ENCODE data around the gene INTS6. TPM values are rescaled to one million over a fixed set of nuclear protein-coding genes. Genes with fewer than 3 reads are reported as not detected.
A peak's percentile ranks its signal among the peaks of the same experiment; 100 is the strongest.

The INTS6 gene
- total and polyA plus RNA-seq, 3 experiments from 2014 or later: 28.4 to 58.2 (median 56.6) TPM

DNA sequence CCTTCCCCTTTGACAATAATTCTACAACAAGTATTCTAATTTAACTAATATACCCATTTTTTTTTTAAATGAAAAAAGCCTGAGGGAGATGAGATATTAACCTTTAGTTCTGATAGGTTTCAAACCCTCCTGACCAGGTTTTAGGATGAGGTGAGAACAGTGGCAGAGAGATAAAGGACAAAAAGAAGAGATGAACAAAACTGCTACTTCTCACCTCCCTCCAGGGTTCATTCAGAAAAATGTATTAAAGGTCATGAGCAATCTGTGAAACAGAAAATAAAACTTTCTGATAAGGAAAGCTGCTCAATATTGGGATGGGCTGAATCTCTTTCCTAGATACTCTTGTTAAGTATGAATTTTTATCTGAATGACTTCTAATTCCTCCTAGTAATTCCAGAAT is 89.2 kb downstream of the INTS6 start:
- Histone ChIP-seq H3K4me1 (ENCODE audit: insufficient read depth, low read length) (no peaks in the 10 kb centered on the region), H3K4me3 (ENCODE audit: low read length) (no peak overlapping the region), H3K27ac (ENCODE audit: low read depth, low read length) (no peak overlapping the region), H3K27me3 (ENCODE audit: insufficient read depth, low read length, poor library complexity, severe bottlenecking) (no peaks in the 10 kb centered on the region), H3K36me3 (ENCODE audit: insufficient read depth, low read length) (peaks cover 10% of the 10 kb centered on the region), H3K9me3 (ENCODE audit: low read length) (no peaks in the 10 kb centered on the region)
- Mint-ChIP-seq H3K27ac (no peak overlapping the region), H3K36me3 (peaks cover 4 to 50% (median 12%) of the 10 kb centered on the region in 3 donors), H3K27me3 (no peaks in the 10 kb centered on the region), H3K9me3 (no peaks in the 10 kb centered on the region), H3K4me1 (peaks cover 0 to 2% (median 0%) of the 10 kb centered on the region in 3 donors), H3K4me3 (no peak overlapping the region)
- DNase-seq: no peak
- POLR2A ChIA-PET: no interaction called here
- CTCF ChIA-PET: no interaction called here

DNA sequence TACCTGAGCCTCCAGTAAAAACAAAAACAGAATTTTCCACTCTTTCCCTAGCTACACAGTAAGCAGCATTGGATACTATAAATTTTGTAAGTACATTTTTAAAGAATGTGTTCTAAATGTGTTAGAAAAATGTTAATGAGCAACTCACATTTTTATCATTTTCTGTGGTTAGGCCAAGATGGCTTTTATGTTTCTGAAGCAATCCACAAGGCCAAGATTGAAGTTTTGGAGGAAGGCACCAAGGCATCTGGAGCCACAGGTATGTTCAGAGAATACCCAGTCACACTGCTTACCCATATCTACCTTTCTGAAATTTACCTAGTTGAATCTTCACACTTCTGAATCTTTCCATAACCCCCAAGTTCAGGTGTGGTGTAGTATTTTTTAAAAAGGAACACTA is 91.7 kb downstream of the INTS6 start:
- Mint-ChIP-seq H3K4me1 (no peaks in the 10 kb centered on the region), H3K4me3 (no peak overlapping the region), H3K9me3 (no peaks in the 10 kb centered on the region), H3K27ac (no peak overlapping the region), H3K36me3 (peaks cover 0 to 32% (median 11%) of the 10 kb centered on the region in 3 donors), H3K27me3 (no peaks in the 10 kb centered on the region)
- ChIA-PET CTCF (interaction anchor here (1.6 kb wide), 1 partner anchor 436 kb away, joined by 3 read pairs; no protein-coding TSS in a partner anchor), POLR2A (no interaction called here)
- no peak overlapping the region for H3K4me3 ChIP-seq (ENCODE audit: low read length)
- no peak for DNase-seq
- no peaks in the 10 kb centered on the region for H3K9me3 ChIP-seq (ENCODE audit: low read length)
- no peaks in the 10 kb centered on the region for H3K27me3 ChIP-seq (ENCODE audit: insufficient read depth, low read length, poor library complexity, severe bottlenecking)
- H3K27ac ChIP-seq (ENCODE audit: low read depth, low read length): no peak overlapping the region
- H3K4me1 ChIP-seq (ENCODE audit: insufficient read depth, low read length): no peaks in the 10 kb centered on the region
- H3K36me3 ChIP-seq (ENCODE audit: insufficient read depth, low read length): peaks cover 6% of the 10 kb centered on the region

GRCh38 chr13:51360489-51360888 is 92.3 kb downstream of the INTS6 start:
- Histone ChIP-seq H3K4me1 (ENCODE audit: insufficient read depth, low read length) (no peaks in the 10 kb centered on the region), H3K27ac (ENCODE audit: low read depth, low read length) (no peak overlapping the region), H3K4me3 (ENCODE audit: low read length) (no peak overlapping the region), H3K36me3 (ENCODE audit: insufficient read depth, low read length) (peaks cover 6% of the 10 kb centered on the region), H3K9me3 (ENCODE audit: low read length) (no peaks in the 10 kb centered on the region), H3K27me3 (ENCODE audit: insufficient read depth, low read length, poor library complexity, severe bottlenecking) (no peaks in the 10 kb centered on the region)
- ChIA-PET POLR2A (no interaction called here), CTCF (no interaction called here)
- no peaks in the 10 kb centered on the region for H3K9me3 Mint-ChIP-seq
- no peak overlapping the region for H3K4me3 Mint-ChIP-seq
- no peaks in the 10 kb centered on the region for H3K4me1 Mint-ChIP-seq
- H3K27ac Mint-ChIP-seq: peak overlapping the region in 2 of 8 donors; percentile 25 to 34
- DNase-seq: no peak
- H3K36me3 Mint-ChIP-seq: peaks cover 0 to 29% (median 10%) of the 10 kb centered on the region in 3 donors
- H3K27me3 Mint-ChIP-seq: no peaks in the 10 kb centered on the region

DNA sequence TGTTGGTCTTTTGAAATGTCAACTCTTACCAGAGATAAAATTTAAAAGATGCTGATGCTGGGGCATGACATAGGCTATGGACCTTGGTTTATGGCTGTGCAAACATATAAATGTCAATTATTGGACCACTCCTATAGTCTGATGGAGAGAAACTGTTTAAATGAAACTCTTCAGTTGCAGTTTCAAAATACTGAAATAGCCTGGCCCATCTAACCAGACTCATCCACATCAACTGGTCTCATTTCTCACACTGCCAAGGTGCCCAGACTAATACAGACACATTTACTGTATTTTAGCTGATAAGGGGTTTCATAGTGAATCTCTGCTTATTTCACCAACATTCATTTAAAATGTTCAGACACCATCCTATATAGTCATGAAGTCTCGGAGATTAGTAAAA is 93.5 kb downstream of the INTS6 start:
- Histone ChIP-seq H3K9me3 (ENCODE audit: low read length) (no peaks in the 10 kb centered on the region), H3K4me1 (ENCODE audit: insufficient read depth, low read length) (no peaks in the 10 kb centered on the region), H3K36me3 (ENCODE audit: insufficient read depth, low read length) (no peaks in the 10 kb centered on the region), H3K27ac (ENCODE audit: low read depth, low read length) (no peak overlapping the region), H3K4me3 (ENCODE audit: low read length) (no peak overlapping the region), H3K27me3 (ENCODE audit: insufficient read depth, low read length, poor library complexity, severe bottlenecking) (no peaks in the 10 kb centered on the region)
- no peaks in the 10 kb centered on the region for H3K27me3 Mint-ChIP-seq
- POLR2A ChIA-PET: no interaction called here
- DNase-seq: no peak
- no peak overlapping the region for H3K27ac Mint-ChIP-seq
- H3K36me3 Mint-ChIP-seq: peaks cover 0 to 19% (median 10%) of the 10 kb centered on the region in 3 donors
- no peaks in the 10 kb centered on the region for H3K4me1 Mint-ChIP-seq
- no peak overlapping the region for H3K4me3 Mint-ChIP-seq
- CTCF ChIA-PET: no interaction called here
- H3K9me3 Mint-ChIP-seq: no peaks in the 10 kb centered on the region

- no peaks in the 10 kb centered on the region for H3K27me3 Mint-ChIP-seq
- DNase-seq: no peak
- Histone ChIP-seq H3K27ac (ENCODE audit: low read depth, low read length) (no peak overlapping the region), H3K4me3 (ENCODE audit: low read length) (no peak overlapping the region), H3K36me3 (ENCODE audit: insufficient read depth, low read length) (no peaks in the 10 kb centered on the region), H3K4me1 (ENCODE audit: insufficient read depth, low read length) (no peaks in the 10 kb centered on the region), H3K27me3 (ENCODE audit: insufficient read depth, low read length, poor library complexity, severe bottlenecking) (no peaks in the 10 kb centered on the region), H3K9me3 (ENCODE audit: low read length) (no peaks in the 10 kb centered on the region)
- no peaks in the 10 kb centered on the region for H3K9me3 Mint-ChIP-seq
- ChIA-PET CTCF (no interaction called here), POLR2A (no interaction called here)
- no peaks in the 10 kb centered on the region for H3K4me1 Mint-ChIP-seq
- no peak overlapping the region for H3K4me3 Mint-ChIP-seq
- H3K27ac Mint-ChIP-seq: peak overlapping the region in 2 of 8 donors; percentile 15 to 69
- peaks cover 0 to 14% (median 10%) of the 10 kb centered on the region in 3 donors for H3K36me3 Mint-ChIP-seq
These were observed 94.8 kb downstream of the INTS6 start for GRCh38 chr13:51357928-51358595.

GRCh38 chr13:51355217-51355616 is 97.6 kb downstream of the INTS6 start:
- no peaks in the 10 kb centered on the region for H3K4me1 ChIP-seq (ENCODE audit: insufficient read depth, low read length)
- H3K4me3 ChIP-seq (ENCODE audit: low read length): no peak overlapping the region
- H3K27me3 ChIP-seq (ENCODE audit: insufficient read depth, low read length, poor library complexity, severe bottlenecking): no peaks in the 10 kb centered on the region
- no peak overlapping the region for H3K4me3 Mint-ChIP-seq
- H3K4me1 Mint-ChIP-seq: no peaks in the 10 kb centered on the region
- no peaks in the 10 kb centered on the region for H3K27me3 Mint-ChIP-seq
- DNase-seq: no peak
- H3K9me3 Mint-ChIP-seq: peaks cover 0 to 4% (median 0%) of the 10 kb centered on the region in 5 donors
- no peak overlapping the region for H3K27ac Mint-ChIP-seq
- ChIA-PET CTCF (no interaction called here), POLR2A (no interaction called here)
- no peaks in the 10 kb centered on the region for H3K9me3 ChIP-seq (ENCODE audit: low read length)
- no peaks in the 10 kb centered on the region for H3K36me3 ChIP-seq (ENCODE audit: insufficient read depth, low read length)
- H3K27ac ChIP-seq (ENCODE audit: low read depth, low read length): no peak overlapping the region
- H3K36me3 Mint-ChIP-seq: peaks cover 5 to 19% (median 8%) of the 10 kb centered on the region in 3 donors

DNA sequence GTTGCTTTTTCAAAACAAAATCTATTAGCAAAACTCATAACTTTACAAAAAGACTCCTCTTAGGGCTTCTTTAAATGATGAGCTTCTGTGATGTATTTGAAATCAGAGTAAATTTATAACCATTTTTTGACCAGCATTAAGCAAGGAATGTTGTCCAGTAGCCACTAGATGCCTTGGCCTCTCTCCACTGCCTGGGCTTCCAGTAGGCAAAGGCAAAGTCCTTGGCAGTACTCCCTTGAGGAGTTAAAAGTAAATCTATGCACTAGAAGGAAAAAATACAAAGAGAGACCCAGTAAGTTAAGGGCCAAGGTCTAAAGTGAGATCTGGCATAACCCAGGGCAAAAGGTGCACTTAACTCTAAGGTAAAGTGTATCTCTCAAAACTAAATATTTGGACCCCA is 103.8 kb downstream of the INTS6 start:
- no peaks in the 10 kb centered on the region for H3K4me1 Mint-ChIP-seq
- DNase-seq: no peak
- H3K36me3 ChIP-seq (ENCODE audit: insufficient read depth, low read length): no peaks in the 10 kb centered on the region
- H3K27me3 ChIP-seq (ENCODE audit: insufficient read depth, low read length, poor library complexity, severe bottlenecking): no peaks in the 10 kb centered on the region
- no peaks in the 10 kb centered on the region for H3K27me3 Mint-ChIP-seq
- no peak overlapping the region for H3K4me3 Mint-ChIP-seq
- peaks cover 0 to 4% (median 0%) of the 10 kb centered on the region in 5 donors for H3K9me3 Mint-ChIP-seq
- H3K27ac ChIP-seq (ENCODE audit: low read depth, low read length): no peak overlapping the region
- ChIA-PET POLR2A (no interaction called here), CTCF (no interaction called here)
- no peaks in the 10 kb centered on the region for H3K4me1 ChIP-seq (ENCODE audit: insufficient read depth, low read length)
- H3K36me3 Mint-ChIP-seq: peaks cover 2 to 19% (median 8%) of the 10 kb centered on the region in 3 donors
- H3K27ac Mint-ChIP-seq: no peak overlapping the region
- H3K4me3 ChIP-seq (ENCODE audit: low read length): no peak overlapping the region
- no peaks in the 10 kb centered on the region for H3K9me3 ChIP-seq (ENCODE audit: low read length)

GRCh38 chr13:51348069-51348967 is 104.5 kb downstream of the INTS6 start:
- Histone ChIP-seq H3K4me1 (ENCODE audit: insufficient read depth, low read length) (no peaks in the 10 kb centered on the region), H3K9me3 (ENCODE audit: low read length) (no peaks in the 10 kb centered on the region), H3K4me3 (ENCODE audit: low read length) (no peak overlapping the region), H3K36me3 (ENCODE audit: insufficient read depth, low read length) (no peaks in the 10 kb centered on the region), H3K27ac (ENCODE audit: low read depth, low read length) (no peak overlapping the region), H3K27me3 (ENCODE audit: insufficient read depth, low read length, poor library complexity, severe bottlenecking) (no peaks in the 10 kb centered on the region)
- Mint-ChIP-seq H3K9me3 (peaks cover 0 to 4% (median 0%) of the 10 kb centered on the region in 5 donors), H3K4me3 (no peak overlapping the region), H3K27ac (no peak overlapping the region), H3K4me1 (no peaks in the 10 kb centered on the region), H3K27me3 (no peaks in the 10 kb centered on the region), H3K36me3 (peaks cover 2 to 19% (median 8%) of the 10 kb centered on the region in 3 donors)
- no peak for DNase-seq
- ChIA-PET CTCF (no interaction called here), POLR2A (no interaction called here)
